Neural crest cell (in vitro differentiated cells): Measurements from ENCODE around the gene ADI1. TPM values are rescaled to one million over a fixed set of nuclear protein-coding genes. Genes with fewer than 3 reads are reported as not detected.

Experiments used
- DNase-seq: peaks from one replicate; pipeline ENCODE4 v3.0.0; 2021; ENCODE audit warnings: low read depth, mixed read lengths, low spot score
- H3K27ac Mint-ChIP-seq: one replicate; pipeline ENCODE4 v1.8.0; 2021; ENCODE audit warnings: mild to moderate bottlenecking, mixed read lengths; ENCODE audit not compliant: unreplicated experiment
- H3K27me3 Mint-ChIP-seq: 2 replicates; pipeline ENCODE4 v1.8.0; 2021; ENCODE audit warnings: low read depth, mild to moderate bottlenecking, mixed read lengths
- H3K36me3 Mint-ChIP-seq: 2 replicates; pipeline ENCODE4 v1.8.0; 2021; ENCODE audit warnings: low read depth, mild to moderate bottlenecking, mixed read lengths
- H3K4me1 Mint-ChIP-seq: 2 replicates; pipeline ENCODE4 v1.8.0; 2021; ENCODE audit warnings: mixed read lengths
- H3K4me3 Mint-ChIP-seq: one replicate; pipeline ENCODE4 v1.8.0; 2021; ENCODE audit warnings: mild to moderate bottlenecking, mixed read lengths
- H3K9me3 Mint-ChIP-seq: 2 replicates; pipeline ENCODE4 v1.8.0; 2021; ENCODE audit warnings: mixed read lengths
- total RNA-seq: library from RNA; stranded (reverse); gene quantifications from 2 replicates; pipeline ENCODE4 v1.2.1, GENCODE V29; 2021
- TF ChIP-seq, protein P1 (sequence below): fragments of 200-600 bp; sonication (generic); conservative IDR thresholded peaks from 2 replicates; pipeline ENCODE4 v1.5.0; 2021; ENCODE audit warnings: antibody characterized with exemption, mild to moderate bottlenecking

The ADI1 gene
- total RNA-seq, 1 donor from 2014 or later: 32.8 TPM

- no peaks in the 10 kb centered on the region for H3K9me3 Mint-ChIP-seq
- no peak overlapping the region for H3K4me3 Mint-ChIP-seq
- TF ChIP-seq, protein P1, sequence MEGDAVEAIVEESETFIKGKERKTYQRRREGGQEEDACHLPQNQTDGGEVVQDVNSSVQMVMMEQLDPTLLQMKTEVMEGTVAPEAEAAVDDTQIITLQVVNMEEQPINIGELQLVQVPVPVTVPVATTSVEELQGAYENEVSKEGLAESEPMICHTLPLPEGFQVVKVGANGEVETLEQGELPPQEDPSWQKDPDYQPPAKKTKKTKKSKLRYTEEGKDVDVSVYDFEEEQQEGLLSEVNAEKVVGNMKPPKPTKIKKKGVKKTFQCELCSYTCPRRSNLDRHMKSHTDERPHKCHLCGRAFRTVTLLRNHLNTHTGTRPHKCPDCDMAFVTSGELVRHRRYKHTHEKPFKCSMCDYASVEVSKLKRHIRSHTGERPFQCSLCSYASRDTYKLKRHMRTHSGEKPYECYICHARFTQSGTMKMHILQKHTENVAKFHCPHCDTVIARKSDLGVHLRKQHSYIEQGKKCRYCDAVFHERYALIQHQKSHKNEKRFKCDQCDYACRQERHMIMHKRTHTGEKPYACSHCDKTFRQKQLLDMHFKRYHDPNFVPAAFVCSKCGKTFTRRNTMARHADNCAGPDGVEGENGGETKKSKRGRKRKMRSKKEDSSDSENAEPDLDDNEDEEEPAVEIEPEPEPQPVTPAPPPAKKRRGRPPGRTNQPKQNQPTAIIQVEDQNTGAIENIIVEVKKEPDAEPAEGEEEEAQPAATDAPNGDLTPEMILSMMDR: no peak
- no peak overlapping the region for H3K27ac Mint-ChIP-seq
- H3K27me3 Mint-ChIP-seq: peaks cover 2% of the 10 kb centered on the region
- peaks cover under 1% of the 10 kb centered on the region for H3K4me1 Mint-ChIP-seq
- H3K36me3 Mint-ChIP-seq: no peaks in the 10 kb centered on the region
- DNase-seq: no peak
Measured at GRCh38 chr2:3526871-3527270, 7.5 kb upstream of the ADI1 start.

GRCh38 chr2:3523551-3524041 is 4.3 kb upstream of the ADI1 start:
- no peak overlapping the region for H3K27ac Mint-ChIP-seq
- no peaks in the 10 kb centered on the region for H3K9me3 Mint-ChIP-seq
- H3K27me3 Mint-ChIP-seq: peaks cover 2% of the 10 kb centered on the region
- H3K4me3 Mint-ChIP-seq: no peak overlapping the region
- H3K4me1 Mint-ChIP-seq: peaks cover 20% of the 10 kb centered on the region
- no peaks in the 10 kb centered on the region for H3K36me3 Mint-ChIP-seq
- DNase-seq: no peak
- TF ChIP-seq, protein P1: no peak

DNA sequence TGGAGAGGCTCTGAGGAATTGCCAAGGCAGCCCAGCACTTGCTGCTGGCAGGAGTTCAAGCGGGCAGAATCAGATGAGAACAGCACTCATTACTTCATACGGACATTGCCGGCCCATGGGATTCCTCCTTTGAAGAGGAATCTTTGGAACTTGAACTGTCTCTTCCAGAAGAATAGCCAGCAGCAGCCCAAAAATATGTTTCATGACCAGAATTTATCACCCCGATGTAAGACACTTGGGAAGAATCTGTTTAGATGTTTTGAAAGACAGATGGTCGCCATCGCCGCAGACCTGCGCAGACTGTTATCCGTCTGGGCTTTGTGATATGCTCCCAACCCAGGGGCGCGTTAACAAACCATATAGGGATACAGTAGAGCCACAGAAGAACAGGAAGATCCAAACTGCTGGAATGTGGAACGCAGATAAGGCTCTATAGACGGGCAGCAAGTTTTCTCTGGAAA is 3.7 kb upstream of the ADI1 start:
- peaks cover 2% of the 10 kb centered on the region for H3K27me3 Mint-ChIP-seq
- H3K27ac Mint-ChIP-seq: no peak overlapping the region
- H3K4me3 Mint-ChIP-seq: no peak overlapping the region

DNA sequence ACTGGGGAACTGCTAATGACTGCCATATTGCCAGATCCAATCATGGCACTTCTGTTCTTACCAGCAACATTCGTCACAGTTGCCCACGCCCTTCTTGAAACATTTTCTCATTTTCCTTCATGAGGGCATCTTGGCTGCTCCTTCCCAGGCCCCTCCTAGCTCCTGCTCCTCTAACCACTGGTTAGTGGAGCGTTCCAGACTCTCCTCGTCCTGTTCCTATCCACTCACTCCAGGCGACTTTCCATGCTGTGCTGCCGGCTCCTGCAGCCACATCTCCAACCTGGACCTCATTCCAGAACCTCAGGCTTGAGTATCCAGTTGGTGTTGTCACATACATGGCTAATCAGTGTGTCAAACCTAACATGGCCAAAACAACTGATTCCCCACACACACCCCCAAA is 1.3 kb upstream of the ADI1 start:
- peaks cover 25% of the 10 kb centered on the region for H3K4me1 Mint-ChIP-seq
- TF ChIP-seq, protein P1: no peak
- H3K27ac Mint-ChIP-seq: no peak overlapping the region
- H3K4me3 Mint-ChIP-seq: peak overlapping the region; percentile 85
- H3K27me3 Mint-ChIP-seq: peaks cover 2% of the 10 kb centered on the region
- peaks cover 8% of the 10 kb centered on the region for H3K36me3 Mint-ChIP-seq
- peaks cover 2% of the 10 kb centered on the region for H3K9me3 Mint-ChIP-seq
- DNase-seq: no peak

More for the DNA sequence above, 3.7 kb upstream of the ADI1 start:
- TF ChIP-seq, protein P1: no peak
- Mint-ChIP-seq H3K36me3 (peaks cover 1% of the 10 kb centered on the region), H3K9me3 (no peaks in the 10 kb centered on the region), H3K4me1 (peaks cover 22% of the 10 kb centered on the region)
- DNase-seq: no peak

DNA sequence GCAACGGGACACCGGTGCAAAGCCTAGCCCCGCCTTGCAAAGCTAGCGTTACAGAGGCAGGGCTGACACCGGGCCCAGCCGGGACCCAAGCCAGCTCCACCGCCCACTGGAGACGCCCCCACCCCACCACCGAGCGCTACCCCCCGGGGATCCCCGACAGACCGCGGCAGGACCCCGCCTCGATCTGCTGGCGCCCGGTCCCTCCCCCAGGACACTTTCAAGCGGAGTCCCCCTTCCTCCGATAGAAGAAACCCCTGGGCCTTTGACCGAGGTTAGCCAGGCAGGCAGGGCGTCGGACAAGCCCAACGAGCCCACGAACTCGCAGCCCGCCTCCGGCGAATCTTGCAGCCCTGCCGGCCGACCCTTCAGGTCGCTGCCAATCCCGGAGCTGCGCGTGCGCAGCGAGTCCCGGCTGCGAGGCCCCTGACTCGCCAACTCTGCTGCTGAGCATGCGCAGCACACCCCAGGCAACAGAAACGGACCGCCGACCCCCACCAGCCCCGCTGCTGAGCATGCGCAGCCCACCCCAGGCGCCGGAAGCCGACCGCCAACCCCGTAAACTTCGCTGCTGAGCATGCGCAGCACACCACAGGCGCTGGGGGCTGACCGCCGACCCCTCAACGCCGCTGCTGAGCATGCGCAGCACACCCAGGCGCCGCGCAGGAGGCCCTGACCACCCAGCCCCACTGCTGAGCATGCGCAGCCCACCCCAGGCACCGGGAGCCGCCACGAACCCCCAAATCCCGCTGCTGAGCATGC is 656 bp downstream of the ADI1 start:
- Mint-ChIP-seq H3K27ac (peak overlapping the region; percentile 21), H3K36me3 (peaks cover 20% of the 10 kb centered on the region), H3K4me1 (peaks cover 25% of the 10 kb centered on the region), H3K4me3 (peak overlapping the region; percentile 85), H3K27me3 (no peaks in the 10 kb centered on the region), H3K9me3 (peaks cover 3% of the 10 kb centered on the region)
- peak; percentile 96 for DNase-seq
- TF ChIP-seq, protein P1: no peak
